ENCODE data around the gene HPCAL4. TPM values are rescaled to one million over a fixed set of nuclear protein-coding genes. Genes with fewer than 3 reads are reported as not detected.

The HPCAL4 gene
- total and polyA plus RNA-seq, 9 of the 15 experiments (the other 6 are each of a cell fraction or from before 2014, with no cell fraction given) = 0.01 to 0.04 (median 0.04) TPM; not detected in 4

DNA sequence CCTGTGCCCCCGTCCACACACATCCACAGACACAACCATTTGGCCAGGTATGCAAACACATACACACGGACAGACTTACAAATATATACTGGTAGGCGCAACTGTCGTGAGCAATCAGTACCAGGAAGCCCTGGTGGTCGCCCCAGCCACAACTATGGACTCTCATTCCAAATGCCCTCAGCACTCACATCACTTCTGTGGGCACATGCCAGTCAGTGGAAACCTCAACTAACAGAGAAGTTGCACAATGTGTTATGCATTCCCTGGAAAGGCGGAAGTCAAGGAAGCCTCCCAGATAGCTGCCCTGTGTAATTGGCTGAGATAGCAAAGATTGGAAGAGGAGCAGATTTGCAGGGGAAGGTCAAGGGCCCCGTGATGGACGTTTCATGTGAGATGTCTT, 50.4 kb downstream of the HPCAL4 start:
- no peak overlapping the region for H2AFZ ChIP-seq (ENCODE audit: low read depth, low read length)
- TF ChIP-seq CEBPB (tag; IDR thresholded peaks at IDR 0.05) = 0 out of 2 replicates have a peak, but pooled peaks have one; percentile 25
- TF ChIP-seq RBM14 (IDR thresholded peaks at IDR 0.05; ENCODE audit: borderline replicate concordance, insufficient read depth, low read depth, low read length) = no peak
- H3K4me3 ChIP-seq = no peak overlapping the region
- WGBS (ENCODE audit: insufficient coverage, low coverage, missing lambda C conversion rate) = 49% methylated on average over 8 of the region's 8 CpGs
- in situ Hi-C loops (cut with MboI) (no loop called here), intact Hi-C loops (cut with micrococcal nuclease) (no loop called here)
- no peaks in the 10 kb centered on the region for H3K9me1 ChIP-seq (ENCODE audit: control insufficient read depth, insufficient read depth, low read length)
- BruUV-seq (replicated peaks) = no TSS peak
- no peak overlapping the region for H3K9ac ChIP-seq (ENCODE audit: insufficient read depth in 1 of 2, low read depth in 2 of 2, low read length in 2 of 2)
- H3K9me3 ChIP-seq (replicated peaks; ENCODE audit: control insufficient read depth, insufficient read depth, low read depth, low read length) = no peaks in the 10 kb centered on the region
- ChIA-PET POLR2A (interaction anchor here (1.1 kb wide), 1 partner anchor 13 kb away, joined by 3 read pairs; no protein-coding TSS in a partner anchor), CTCF (ENCODE audit: low intra/inter-chr PET ratio) (interaction anchor here (2.5 kb wide), 1 partner anchor 34 kb away, joined by 13 read pairs; no protein-coding TSS in a partner anchor)
- no peaks in the 10 kb centered on the region for H3K79me2 ChIP-seq (ENCODE audit: control insufficient read depth, insufficient read depth, low read length)
- DNase-seq (ENCODE audit: extremely low read depth in 1 of 4, low spot score in 3 of 4) (no peak), ATAC-seq (no peak), FAIRE-seq (no peak)
- no peak overlapping the region for H3K27ac ChIP-seq (ENCODE audit: extremely low read depth, low read depth, low read length)
- no peaks in the 10 kb centered on the region for H3K36me3 ChIP-seq (ENCODE audit: control insufficient read depth, insufficient read depth, low read length)
- H4K20me1 ChIP-seq (replicated peaks; ENCODE audit: control insufficient read depth, insufficient read depth, low read length) = no peaks in the 10 kb centered on the region
- H3K27me3 ChIP-seq (ENCODE audit: control insufficient read depth in 2 of 2, insufficient read depth in 2 of 2, low read length in 2 of 2) = peaks cover 9 to 35% of the 10 kb centered on the region in 2 experiments; a peak in 4 of 5 replicates
- H3K4me1 ChIP-seq (replicated peaks in 1 of 2; ENCODE audit: control insufficient read depth in 2 of 2, insufficient read depth in 2 of 2, low read length in 2 of 2) = peaks cover 9 to 12% of the 10 kb centered on the region in 2 experiments
- no peak overlapping the region for H3K4me2 ChIP-seq (ENCODE audit: insufficient read depth, low read length)

DNA sequence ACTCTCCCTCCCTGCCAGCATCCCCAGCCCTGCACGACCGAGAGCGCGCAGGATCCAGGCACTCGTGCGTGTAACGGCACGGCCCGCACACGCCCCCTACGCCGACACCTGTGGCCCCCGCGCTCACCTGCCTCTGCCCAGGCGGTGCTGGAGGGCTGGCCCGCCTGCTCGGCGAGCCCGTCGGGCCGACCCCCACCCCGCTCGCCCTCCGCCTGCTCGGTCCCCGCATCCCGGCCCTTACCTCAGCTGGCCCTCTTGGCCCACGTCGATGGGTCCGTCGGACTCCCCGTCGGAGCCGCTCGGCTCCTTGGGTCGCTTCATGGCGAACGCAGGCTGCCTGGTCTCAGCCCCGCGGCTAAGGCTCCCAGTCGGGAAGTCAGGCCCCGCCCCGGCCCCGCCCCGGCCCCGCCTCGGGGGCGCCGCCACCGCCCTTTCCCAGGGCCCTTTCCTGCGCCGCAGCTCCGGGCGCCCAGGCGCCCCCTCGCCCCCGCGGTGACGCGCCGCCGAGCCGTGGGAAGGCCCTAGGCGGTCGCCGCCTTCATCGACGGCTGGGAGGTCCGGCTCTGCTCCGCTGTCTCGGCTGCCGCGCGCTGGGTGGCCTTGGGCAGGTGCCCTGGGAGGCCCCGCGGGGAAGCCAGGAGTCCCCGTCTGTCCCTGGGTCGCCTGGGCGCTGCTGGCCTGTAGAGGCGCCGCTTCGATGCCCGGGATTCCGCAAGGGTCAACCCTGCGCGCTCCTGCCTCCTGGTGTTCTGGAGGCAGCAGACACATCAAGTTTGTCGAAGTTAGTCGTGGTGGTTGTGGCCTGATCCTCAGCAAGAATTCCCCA, 51.7 kb downstream of the HPCAL4 start, which contains the start of gene HEYL:
TSS of gene HEYL (minus strand) at position 339 of the 826 bp plus-strand sequence. CDS start at position 321, 18 bp downstream.
- no TSS peak for BruUV-seq (replicated peaks)
- in situ Hi-C loops (cut with MboI) = no loop called here
- peak within 1 kb of the TSS; percentile 48 for H3K4me3 ChIP-seq
- peaks cover 13 to 39% of the 10 kb centered on the region in 2 experiments; a peak in 4 of 5 replicates for H3K27me3 ChIP-seq (ENCODE audit: control insufficient read depth in 2 of 2, insufficient read depth in 2 of 2, low read length in 2 of 2)
- no peaks in the 10 kb centered on the region for H3K9me3 ChIP-seq (replicated peaks; ENCODE audit: control insufficient read depth, insufficient read depth, low read depth, low read length)
- peak; percentile 83 to 97 (median 92) for DNase-seq (ENCODE audit: extremely low read depth in 1 of 4, low spot score in 3 of 4)
- peak within 1 kb of the TSS; percentile 82 for H3K4me2 ChIP-seq (ENCODE audit: insufficient read depth, low read length)
- no peak within 1 kb of the TSS; the same call in 2 of the 3 replicates for H3K27ac ChIP-seq (ENCODE audit: extremely low read depth, low read depth, low read length)
- peaks cover 9 to 12% of the 10 kb centered on the region in 2 experiments for H3K4me1 ChIP-seq (replicated peaks in 1 of 2; ENCODE audit: control insufficient read depth in 2 of 2, insufficient read depth in 2 of 2, low read length in 2 of 2)
- FAIRE-seq = no peak
- peak within 1 kb of the TSS; percentile 90 for H2AFZ ChIP-seq (ENCODE audit: low read depth, low read length)
- intact Hi-C loops (cut with micrococcal nuclease) = no loop called here
- H3K9me1 ChIP-seq (ENCODE audit: control insufficient read depth, insufficient read depth, low read length) = no peaks in the 10 kb centered on the region
- WGBS (ENCODE audit: insufficient coverage, low coverage, missing lambda C conversion rate) = 4% methylated on average over 71 of the region's 88 CpGs
- ChIA-PET POLR2A (interaction anchor here (1.2 to 2.4 kb wide), 2 partner anchors 8 to 13 kb away, joined by 5 to 9 read pairs; no protein-coding TSS in a partner anchor), CTCF (ENCODE audit: low intra/inter-chr PET ratio) (interaction anchor here (0.9 to 2.5 kb wide), 2 partner anchors 14 to 33 kb away, joined by 3 to 13 read pairs; no protein-coding TSS in a partner anchor)
- H3K9ac ChIP-seq (ENCODE audit: insufficient read depth in 1 of 2, low read depth in 2 of 2, low read length in 2 of 2) = peak within 1 kb of the TSS; percentile 55 to 92; a peak in 3 of 4 replicates
- H3K36me3 ChIP-seq (ENCODE audit: control insufficient read depth, insufficient read depth, low read length) = no peaks in the 10 kb centered on the region
- H4K20me1 ChIP-seq (replicated peaks; ENCODE audit: control insufficient read depth, insufficient read depth, low read length) = no peaks in the 10 kb centered on the region
- H3K79me2 ChIP-seq (ENCODE audit: control insufficient read depth, insufficient read depth, low read length) = no peaks in the 10 kb centered on the region
- peak; percentile 99 for ATAC-seq
- no peak for TF ChIP-seq POLR2H (tag; IDR thresholded peaks at IDR 0.05; ENCODE audit: low read depth)
- TF ChIP-seq HMG20B (CRISPR knock-in tag; IDR thresholded peaks at IDR 0.05) = no peak
- TF ChIP-seq SIN3A (IDR thresholded peaks at IDR 0.05; ENCODE audit: borderline replicate concordance in 2 of 2, control insufficient read depth in 1 of 2, low read depth in 2 of 2, low read length in 2 of 2) = peak in 1 of 2 experiments; percentile 51; a peak in 1 of 4 replicates
- peak; percentile 93 for TF ChIP-seq NCOA6 (IDR thresholded peaks at IDR 0.05)
- peak; percentile 78 for TF ChIP-seq CXXC5 (CRISPR knock-in tag; IDR thresholded peaks at IDR 0.05)
- TF ChIP-seq FOXP1 (CRISPR knock-in tag; IDR thresholded peaks at IDR 0.05) = peak; percentile 47; the same call in 1 of the 2 replicates
- TF ChIP-seq NBN (IDR thresholded peaks at IDR 0.05; ENCODE audit: low read depth) = no peak
- peak; percentile 64 to 68; a peak in 3 of 4 replicates for TF ChIP-seq NRF1 (conservative IDR thresholded peaks at IDR 0.05 in 1 of 2, IDR thresholded peaks at IDR 0.05 in 1 of 2)
- TF ChIP-seq ZNF408 (CRISPR knock-in tag; IDR thresholded peaks at IDR 0.05; ENCODE audit: low read depth) = no peak
- TF ChIP-seq SMARCE1 (IDR thresholded peaks at IDR 0.05) = no peak
- TF ChIP-seq KAT7 (CRISPR knock-in tag; IDR thresholded peaks at IDR 0.05; ENCODE audit: borderline replicate concordance) = peak; percentile 80; the same call in 1 of the 2 replicates
